Measurements from ENCODE around the gene CDK5R2.

Gene CDK5R2

GRCh38 chr2:218988164-218988563, 28.7 kb downstream of the CDK5R2 start (continued):
- no peak for TF ChIP-seq ISL1 (CRISPR knock-in tag; IDR thresholded peaks at IDR 0.05)
- no peak for TF ChIP-seq PATZ1 (CRISPR knock-in tag; IDR thresholded peaks at IDR 0.05; ENCODE audit: borderline replicate concordance)
- TF ChIP-seq ZNF70 (CRISPR knock-in tag; IDR thresholded peaks at IDR 0.05) = no peak
- no peak for TF ChIP-seq ZNF565 (CRISPR knock-in tag; conservative IDR thresholded peaks at IDR 0.05; ENCODE audit: low read depth)
- no peak for TF ChIP-seq RARB (CRISPR knock-in tag; IDR thresholded peaks at IDR 0.05)
- no peak for TF ChIP-seq PPARA (CRISPR knock-in tag; IDR thresholded peaks at IDR 0.05; ENCODE audit: borderline replicate concordance)

- TF ChIP-seq CREB5 (CRISPR knock-in tag; IDR thresholded peaks at IDR 0.05; ENCODE audit: low read depth) (no peak), SNAI2 (CRISPR knock-in tag; IDR thresholded peaks at IDR 0.05) (no peak), TOX (CRISPR knock-in tag; IDR thresholded peaks at IDR 0.05; ENCODE audit: borderline replicate concordance) (no peak), ARNTL (CRISPR knock-in tag; IDR thresholded peaks at IDR 0.05; ENCODE audit: borderline replicate concordance, low read depth) (no peak), RARB (CRISPR knock-in tag; IDR thresholded peaks at IDR 0.05) (no peak), CSRNP3 (CRISPR knock-in tag; IDR thresholded peaks at IDR 0.05) (no peak), ZNF565 (CRISPR knock-in tag; conservative IDR thresholded peaks at IDR 0.05; ENCODE audit: low read depth) (no peak), ESRRG (CRISPR knock-in tag; IDR thresholded peaks at IDR 0.05) (no peak), ZFP30 (CRISPR knock-in tag; IDR thresholded peaks at IDR 0.05) (no peak), OSR1 (CRISPR knock-in tag; IDR thresholded peaks at IDR 0.05) (no peak), ZC3H10 (CRISPR knock-in tag; IDR thresholded peaks at IDR 0.05) (no peak), PATZ1 (CRISPR knock-in tag; IDR thresholded peaks at IDR 0.05; ENCODE audit: borderline replicate concordance) (no peak), ZNF8 (CRISPR knock-in tag; IDR thresholded peaks at IDR 0.05) (no peak)
- ATAC-seq = no peak
Measured at GRCh38 chr2:218988650-218989049, 29.2 kb downstream of the CDK5R2 start.

- TF ChIP-seq GLIS3 (CRISPR knock-in tag; IDR thresholded peaks at IDR 0.05) = no peak
- TF ChIP-seq BACH2 (CRISPR knock-in tag; IDR thresholded peaks at IDR 0.05; ENCODE audit: borderline replicate concordance) = no peak
- no peak for TF ChIP-seq POU6F1 (CRISPR knock-in tag; IDR thresholded peaks at IDR 0.05; ENCODE audit: borderline replicate concordance, low read depth)
- ATAC-seq = no peak
Measured at GRCh38 chr2:218990052-218990451, 30.6 kb downstream of the CDK5R2 start.

GRCh38 chr2:218990612-218991011, 31.1 kb downstream of the CDK5R2 start:
- no peak for ATAC-seq
- TF ChIP-seq ZNF8 (CRISPR knock-in tag; IDR thresholded peaks at IDR 0.05) (no peak), TOX (CRISPR knock-in tag; IDR thresholded peaks at IDR 0.05; ENCODE audit: borderline replicate concordance) (no peak), ZFP30 (CRISPR knock-in tag; IDR thresholded peaks at IDR 0.05) (no peak), PATZ1 (CRISPR knock-in tag; IDR thresholded peaks at IDR 0.05; ENCODE audit: borderline replicate concordance) (no peak), RARB (CRISPR knock-in tag; IDR thresholded peaks at IDR 0.05) (no peak), GLIS3 (CRISPR knock-in tag; IDR thresholded peaks at IDR 0.05) (no peak), SNAI2 (CRISPR knock-in tag; IDR thresholded peaks at IDR 0.05) (no peak), ESRRG (CRISPR knock-in tag; IDR thresholded peaks at IDR 0.05) (no peak), CSRNP3 (CRISPR knock-in tag; IDR thresholded peaks at IDR 0.05) (no peak), CREB5 (CRISPR knock-in tag; IDR thresholded peaks at IDR 0.05; ENCODE audit: low read depth) (no peak), TCF4 (CRISPR knock-in tag; IDR thresholded peaks at IDR 0.05; ENCODE audit: borderline replicate concordance) (no peak)
